CD4-positive, CD25-positive, alpha-beta regulatory T cell (primary cell): ENCODE data around the gene OTOGL. TPM values are rescaled to one million over a fixed set of nuclear protein-coding genes. Genes with fewer than 3 reads are reported as not detected.

Source experiments
- ATAC-seq, 2 donors: fragments of 150-1000 bp; cut with Tn5 transposase; one replicate each; pipeline ENCODE4 v1.10.0; 2021; ENCODE audit warnings: low read depth in 2 of 2, moderate number of reproducible peaks in 2 of 2, moderate library complexity in 1 of 2
- DNase-seq, 3 donors: peaks; one replicate each; pipeline versions ENCODE4 v3.0.0 to v3.0.0-alpha.2; 2012 to 2022; ENCODE audit warnings: mixed read lengths in 1 of 3
- H3K27ac ChIP-seq: one replicate; pipeline ENCODE4 v1.7.0; 2013; ENCODE audit warnings: mild to moderate bottlenecking, low read length; ENCODE audit not compliant: insufficient read depth, poor library complexity, severe bottlenecking
- H3K27me3 ChIP-seq: one replicate; pipeline ENCODE4 v1.7.0; 2013; ENCODE audit warnings: low read length; ENCODE audit not compliant: control insufficient read depth, insufficient read depth
- H3K36me3 ChIP-seq: one replicate; pipeline ENCODE4 v1.7.0; 2013; ENCODE audit warnings: mild to moderate bottlenecking, low read length, moderate library complexity; ENCODE audit not compliant: control insufficient read depth, insufficient read depth
- H3K4me1 ChIP-seq: 2 replicates; pipeline ENCODE4 v1.7.0; 2013; ENCODE audit warnings: mild to moderate bottlenecking, low read length; ENCODE audit not compliant: insufficient read depth, control insufficient read depth, poor library complexity, severe bottlenecking
- H3K4me3 ChIP-seq: one replicate; pipeline ENCODE4 v1.7.0; 2013; ENCODE audit warnings: low read depth, mild to moderate bottlenecking, low read length, moderate library complexity
- H3K9me3 ChIP-seq, 2 experiments: 1 replicate in 1 of 2; 2 replicates in 1 of 2; pipeline ENCODE4 v1.7.0; 2013; ENCODE audit warnings: low read length in 2 of 2, mild to moderate bottlenecking in 1 of 2, moderate library complexity in 1 of 2; ENCODE audit not compliant: control insufficient read depth in 2 of 2
- H3K27ac Mint-ChIP-seq, 3 donors: one replicate each; pipeline ENCODE4 v1.8.0; 2020 to 2022; ENCODE audit warnings: mild to moderate bottlenecking in 3 of 3, mixed read lengths in 3 of 3, moderate library complexity in 2 of 3
- H3K27me3 Mint-ChIP-seq: one replicate; pipeline ENCODE4 v1.8.0; 2022; ENCODE audit warnings: mild to moderate bottlenecking, mixed read lengths
- H3K36me3 Mint-ChIP-seq: one replicate; pipeline ENCODE4 v1.8.0; 2020; ENCODE audit warnings: mixed read lengths
- H3K4me1 Mint-ChIP-seq, 4 donors: one replicate each; pipeline ENCODE4 v1.8.0; 2020 to 2022; ENCODE audit warnings: mixed read lengths in 4 of 4, mild to moderate bottlenecking in 1 of 4
- H3K4me3 Mint-ChIP-seq, 4 donors: one replicate each; pipeline ENCODE4 v1.8.0; 2020 to 2022; ENCODE audit warnings: mild to moderate bottlenecking in 4 of 4, mixed read lengths in 4 of 4, moderate library complexity in 3 of 4
- H3K9me3 Mint-ChIP-seq, 7 donors: one replicate each; pipeline ENCODE4 v1.8.0; 2020 to 2022; ENCODE audit warnings: mixed read lengths in 7 of 7, mild to moderate bottlenecking in 3 of 7, moderate library complexity in 2 of 7
- polyA plus RNA-seq, 4 donors: library from polyadenylated mRNA; unstranded; fragments of 300-500 nt; fragmentation: Illumina TruSeq; gene quantifications; one replicate each; pipeline ENCODE4 v1.2.3, GENCODE V29; 2021
- total RNA-seq: library from RNA; stranded (reverse); gene quantifications from one replicate; pipeline ENCODE4 v1.2.3, GENCODE V29; 2022

Gene OTOGL
- total and polyA plus RNA-seq, 5 donors from 2014 or later = not detected

GRCh38 chr12:80230068-80230467, 130.7 kb downstream of the OTOGL start:
- Mint-ChIP-seq H3K27ac (no peak overlapping the region), H3K9me3 (peaks cover 0 to 2% (median 0%) of the 10 kb centered on the region in 7 donors), H3K4me1 (no peaks in the 10 kb centered on the region), H3K36me3 (no peaks in the 10 kb centered on the region), H3K4me3 (no peak overlapping the region), H3K27me3 (peaks cover 4% of the 10 kb centered on the region)
- Histone ChIP-seq H3K4me1 (no peaks in the 10 kb centered on the region), H3K9me3 (no peaks in the 10 kb centered on the region), H3K27ac (no peak overlapping the region), H3K4me3 (no peak overlapping the region), H3K27me3 (no peaks in the 10 kb centered on the region), H3K36me3 (no peaks in the 10 kb centered on the region)
- ATAC-seq (no peak), DNase-seq (no peak)

GRCh38 chr12:80232837-80233236, 133.5 kb downstream of the OTOGL start:
- H3K4me3 Mint-ChIP-seq = no peak overlapping the region
- ATAC-seq (no peak), DNase-seq (no peak)
- no peaks in the 10 kb centered on the region for H3K27me3 ChIP-seq
- H3K27ac ChIP-seq = no peak overlapping the region
- no peaks in the 10 kb centered on the region for H3K4me1 Mint-ChIP-seq
- peaks cover under 1% of the 10 kb centered on the region for H3K27me3 Mint-ChIP-seq
- H3K4me3 ChIP-seq = no peak overlapping the region
- peaks cover 0 to 1% (median 0%) of the 10 kb centered on the region in 7 donors for H3K9me3 Mint-ChIP-seq
- H3K4me1 ChIP-seq = no peaks in the 10 kb centered on the region
- no peaks in the 10 kb centered on the region for H3K36me3 ChIP-seq
- no peaks in the 10 kb centered on the region for H3K9me3 ChIP-seq
- no peak overlapping the region for H3K27ac Mint-ChIP-seq
- H3K36me3 Mint-ChIP-seq = no peaks in the 10 kb centered on the region

- ATAC-seq (no peak), DNase-seq (no peak)
- Mint-ChIP-seq H3K36me3 (no peaks in the 10 kb centered on the region), H3K4me3 (no peak overlapping the region), H3K4me1 (no peaks in the 10 kb centered on the region), H3K9me3 (peaks cover 0 to 1% (median 0%) of the 10 kb centered on the region in 7 donors), H3K27me3 (no peaks in the 10 kb centered on the region), H3K27ac (no peak overlapping the region)
- Histone ChIP-seq H3K4me1 (no peaks in the 10 kb centered on the region), H3K27me3 (no peaks in the 10 kb centered on the region), H3K36me3 (no peaks in the 10 kb centered on the region), H3K9me3 (no peaks in the 10 kb centered on the region), H3K4me3 (no peak overlapping the region), H3K27ac (no peak overlapping the region)
These were observed 134.6 kb downstream of the OTOGL start for GRCh38 chr12:80233926-80234325.

GRCh38 chr12:80234667-80235066, 135.3 kb downstream of the OTOGL start:
- no peaks in the 10 kb centered on the region for H3K36me3 Mint-ChIP-seq
- ATAC-seq = no peak
- peaks cover 0 to 2% (median 0%) of the 10 kb centered on the region in 7 donors for H3K9me3 Mint-ChIP-seq
- no peak overlapping the region for H3K4me3 Mint-ChIP-seq
- H3K27ac ChIP-seq = no peak overlapping the region
- no peaks in the 10 kb centered on the region for H3K4me1 ChIP-seq
- H3K27me3 Mint-ChIP-seq = no peaks in the 10 kb centered on the region
- H3K4me3 ChIP-seq = no peak overlapping the region
- H3K27ac Mint-ChIP-seq = no peak overlapping the region
- no peaks in the 10 kb centered on the region for H3K9me3 ChIP-seq
- H3K27me3 ChIP-seq = no peaks in the 10 kb centered on the region
- DNase-seq = no peak
- H3K36me3 ChIP-seq = no peaks in the 10 kb centered on the region
- no peaks in the 10 kb centered on the region for H3K4me1 Mint-ChIP-seq

GRCh38 chr12:80235944-80236343, 136.6 kb downstream of the OTOGL start:
- H3K4me3 ChIP-seq = no peak overlapping the region
- no peaks in the 10 kb centered on the region for H3K36me3 ChIP-seq
- no peaks in the 10 kb centered on the region for H3K4me1 ChIP-seq
- no peak overlapping the region for H3K27ac ChIP-seq
- H3K4me1 Mint-ChIP-seq = no peaks in the 10 kb centered on the region
- H3K9me3 Mint-ChIP-seq = peaks cover 0 to 5% (median 0%) of the 10 kb centered on the region in 7 donors
- no peak for DNase-seq
- no peak for ATAC-seq
- H3K27me3 Mint-ChIP-seq = no peaks in the 10 kb centered on the region
- no peaks in the 10 kb centered on the region for H3K36me3 Mint-ChIP-seq
- H3K9me3 ChIP-seq = no peaks in the 10 kb centered on the region
- H3K27me3 ChIP-seq = no peaks in the 10 kb centered on the region
- no peak overlapping the region for H3K4me3 Mint-ChIP-seq
- no peak overlapping the region for H3K27ac Mint-ChIP-seq

GRCh38 chr12:80239867-80240266, 140.5 kb downstream of the OTOGL start:
- H3K9me3 Mint-ChIP-seq = peaks cover 0 to 5% (median 0%) of the 10 kb centered on the region in 7 donors

GRCh38 chr12:80241576-80242273, 142.4 kb downstream of the OTOGL start:
- Mint-ChIP-seq H3K4me1 (no peaks in the 10 kb centered on the region), H3K27ac (no peak overlapping the region), H3K36me3 (no peaks in the 10 kb centered on the region), H3K27me3 (no peaks in the 10 kb centered on the region), H3K4me3 (no peak overlapping the region), H3K9me3 (peaks cover 0 to 5% (median 0%) of the 10 kb centered on the region in 7 donors)
- no peaks in the 10 kb centered on the region for H3K27me3 ChIP-seq
- no peak for DNase-seq
- no peak overlapping the region for H3K4me3 ChIP-seq
- H3K27ac ChIP-seq = no peak overlapping the region
- no peaks in the 10 kb centered on the region for H3K4me1 ChIP-seq
- H3K9me3 ChIP-seq = no peaks in the 10 kb centered on the region
- no peaks in the 10 kb centered on the region for H3K36me3 ChIP-seq
- ATAC-seq = no peak

More at GRCh38 chr12:80239867-80240266, 140.5 kb downstream of the OTOGL start:
- Histone ChIP-seq H3K4me1 (no peaks in the 10 kb centered on the region), H3K9me3 (no peaks in the 10 kb centered on the region), H3K27me3 (no peaks in the 10 kb centered on the region), H3K27ac (no peak overlapping the region), H3K4me3 (no peak overlapping the region), H3K36me3 (no peaks in the 10 kb centered on the region)
- no peak overlapping the region for H3K27ac Mint-ChIP-seq
- H3K27me3 Mint-ChIP-seq = no peaks in the 10 kb centered on the region
- no peak overlapping the region for H3K4me3 Mint-ChIP-seq
- ATAC-seq = no peak
- H3K36me3 Mint-ChIP-seq = no peaks in the 10 kb centered on the region
- no peaks in the 10 kb centered on the region for H3K4me1 Mint-ChIP-seq
- no peak for DNase-seq

GRCh38 chr12:80242321-80242720, 143.0 kb downstream of the OTOGL start:
- no peak overlapping the region for H3K4me3 ChIP-seq
- H3K4me1 Mint-ChIP-seq = no peaks in the 10 kb centered on the region
- no peaks in the 10 kb centered on the region for H3K36me3 Mint-ChIP-seq
- H3K9me3 Mint-ChIP-seq = peaks cover 0 to 5% (median 0%) of the 10 kb centered on the region in 7 donors
- no peaks in the 10 kb centered on the region for H3K4me1 ChIP-seq
- H3K36me3 ChIP-seq = no peaks in the 10 kb centered on the region
- no peaks in the 10 kb centered on the region for H3K27me3 ChIP-seq
- no peak overlapping the region for H3K27ac ChIP-seq
- no peaks in the 10 kb centered on the region for H3K9me3 ChIP-seq
- no peak overlapping the region for H3K4me3 Mint-ChIP-seq
- ATAC-seq (no peak), DNase-seq (no peak)
- no peak overlapping the region for H3K27ac Mint-ChIP-seq
- H3K27me3 Mint-ChIP-seq = no peaks in the 10 kb centered on the region
